Stimulated activated CD8-positive, alpha-beta memory T cell treated with anti-CD3 and anti-CD28 coated beads, Interleukin-12 subunit alpha, Interleukin-12 subunit beta, amount 100 ng/mL, for 4 hours (primary cell): Measurements from ENCODE around the gene HSP90AB1.

Experiments
- DNase-seq: peaks from one replicate; pipeline ENCODE4 v3.0.0-alpha.2; 2020; ENCODE audit warnings: low read depth

HSP90AB1 gene

GRCh38 chr6:44255871-44256774, 9.2 kb downstream of the HSP90AB1 start:
- no peak for DNase-seq

- no peak for DNase-seq
These were observed 9.8 kb downstream of the HSP90AB1 start for GRCh38 chr6:44256775-44257024.

DNA sequence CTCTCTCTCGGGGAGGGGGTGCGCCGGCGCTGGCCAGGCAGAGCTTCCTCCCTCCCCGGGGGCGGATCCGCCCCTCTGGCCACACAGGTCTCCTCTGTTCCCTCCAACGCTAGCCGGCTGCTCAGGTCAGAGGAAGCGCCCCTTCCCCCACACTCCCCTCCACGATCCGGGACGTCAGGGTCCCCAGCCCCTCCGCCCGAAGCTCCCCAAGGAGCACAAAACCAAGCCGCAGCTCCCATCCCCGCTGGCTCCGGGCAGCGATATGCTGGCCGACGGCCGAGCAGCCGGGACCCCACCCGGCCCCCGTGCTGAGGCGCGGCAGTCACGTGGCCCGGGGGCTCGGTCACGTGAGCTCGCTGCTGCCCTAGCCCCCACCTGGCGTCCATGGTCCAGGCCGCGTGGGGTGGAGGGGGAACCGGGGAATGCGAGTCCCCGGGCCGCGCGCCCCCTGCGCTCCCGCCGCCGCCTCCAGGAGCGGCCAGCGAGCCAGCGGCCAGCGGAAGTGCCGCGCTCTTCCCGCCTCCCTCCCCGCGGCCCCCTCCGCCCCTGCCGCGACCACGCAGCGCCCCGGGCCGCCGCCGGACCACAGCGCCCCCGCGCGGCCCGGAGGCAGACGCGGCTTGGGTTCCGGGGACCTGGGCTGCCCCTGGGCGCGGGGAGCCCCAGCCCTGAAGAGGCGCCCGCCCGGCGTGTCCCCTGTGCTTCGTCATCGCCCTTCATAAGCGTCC, 10.3 kb downstream of the HSP90AB1 start, which contains the start of gene SLC35B2:
SLC35B2 (minus strand) TSS at position 504 of the 728 bp plus-strand sequence; CDS start at position 386, 118 bp downstream.
- DNase-seq: peak; percentile 57

- no peak for DNase-seq
These were observed 10.9 kb downstream of the HSP90AB1 start for GRCh38 chr6:44257753-44258324.

DNA sequence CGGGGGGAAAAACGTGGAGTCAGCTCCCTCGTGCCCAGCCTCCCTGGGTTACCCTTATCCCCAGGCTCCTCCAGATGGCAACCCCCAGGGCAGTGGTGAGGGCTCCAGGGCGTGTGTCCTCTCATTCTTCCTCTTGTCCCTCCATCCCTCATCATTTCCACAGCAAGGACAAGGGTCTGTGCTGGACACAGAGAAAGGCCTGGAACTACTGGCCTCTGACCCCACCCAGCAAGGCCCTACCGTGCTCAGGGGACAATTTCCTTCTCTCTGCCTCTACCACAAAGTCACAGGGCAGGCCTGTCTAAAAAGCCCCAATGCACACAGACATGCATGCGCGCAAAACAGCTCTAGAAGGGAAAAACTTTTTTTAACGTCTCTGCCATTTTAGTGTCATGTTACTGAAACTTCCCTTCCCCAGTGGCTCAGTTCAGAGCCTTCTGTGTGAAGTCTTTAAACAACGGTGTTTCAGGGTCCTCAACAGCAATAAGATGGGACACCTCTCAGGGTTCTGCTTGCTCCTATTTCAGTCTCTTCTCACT, 11.5 kb downstream of the HSP90AB1 start:
- DNase-seq: no peak

- no peak for DNase-seq
These were observed 12.0 kb downstream of the HSP90AB1 start for GRCh38 chr6:44258921-44259320.

DNA sequence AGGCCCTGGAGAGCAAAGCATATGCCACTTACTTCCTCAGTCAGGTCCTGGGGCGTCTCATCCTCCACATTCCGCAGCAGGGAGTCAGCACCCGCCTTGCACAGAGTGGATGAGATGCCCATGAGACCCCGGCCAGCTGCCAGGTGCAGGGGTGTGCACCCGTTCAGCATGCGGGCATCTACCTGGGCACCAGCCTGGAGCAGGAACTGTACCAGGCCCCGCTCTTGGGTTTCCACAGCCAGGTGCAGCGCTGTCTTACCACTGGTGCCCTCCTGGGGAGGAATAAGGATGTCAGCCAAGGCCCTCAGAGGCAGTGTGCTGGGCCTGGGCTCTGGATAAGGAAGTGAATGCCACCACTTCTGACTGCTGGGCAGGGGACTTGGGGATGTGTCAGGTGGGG, 13.1 kb downstream of the HSP90AB1 start:
- DNase-seq: no peak

DNA sequence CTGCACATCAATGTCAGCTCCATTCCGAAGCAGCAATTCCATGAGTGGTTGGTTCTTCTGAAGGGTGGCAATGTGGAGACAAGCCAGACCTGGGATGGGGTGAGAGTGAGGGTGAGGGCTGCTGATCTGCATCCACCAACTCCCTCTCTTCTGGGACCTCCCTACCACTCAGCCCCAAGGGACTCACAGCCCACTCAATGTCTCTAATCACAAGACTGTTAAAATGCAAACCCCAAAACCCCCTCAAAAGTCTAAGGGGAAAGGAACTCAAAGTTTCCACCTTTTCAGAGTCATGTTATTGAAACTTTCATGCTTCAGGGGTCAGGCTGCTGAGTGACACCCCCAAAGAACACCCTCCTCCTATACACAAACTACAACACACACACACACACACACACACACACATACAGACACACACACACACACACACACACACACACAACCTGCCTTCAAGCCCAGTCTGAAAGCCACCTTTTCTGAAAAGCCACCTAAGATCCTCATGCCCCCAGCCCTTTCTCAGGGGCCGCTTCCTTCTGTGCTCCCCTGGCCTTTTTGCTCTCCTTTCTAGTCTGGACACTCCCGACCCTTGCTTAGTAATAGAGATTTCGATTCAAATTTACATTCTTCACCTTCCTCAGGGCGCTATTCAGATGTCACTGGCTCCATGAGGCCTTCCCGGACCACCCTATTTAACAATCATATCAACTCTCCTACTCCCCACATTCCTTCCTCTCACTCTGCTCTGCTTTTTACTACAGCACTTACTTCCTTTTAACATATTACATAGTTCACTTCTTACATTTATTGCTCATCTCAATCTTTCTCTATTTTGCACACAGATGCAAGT, 13.8 kb downstream of the HSP90AB1 start:
- no peak for DNase-seq

DNA sequence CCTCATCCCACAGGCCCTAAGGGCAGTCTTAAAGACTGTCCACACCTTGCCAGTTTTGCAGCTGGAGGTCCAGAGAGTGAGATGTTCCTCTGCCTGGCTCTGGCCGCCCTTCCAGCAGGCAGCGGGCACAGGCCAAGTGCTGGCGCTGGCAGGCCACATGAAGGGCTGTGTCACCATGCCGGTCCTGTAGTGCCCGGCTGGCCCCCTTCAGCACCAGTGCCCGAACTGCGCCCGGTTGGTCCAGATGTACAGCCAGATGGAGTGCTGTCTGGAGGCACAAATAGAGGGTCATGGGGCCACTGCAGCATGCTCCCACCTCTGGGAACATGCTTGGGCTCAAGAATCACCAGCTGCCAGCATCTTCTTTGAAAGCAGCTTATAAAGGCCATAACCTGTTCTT, 14.7 kb downstream of the HSP90AB1 start:
- DNase-seq: no peak

DNA sequence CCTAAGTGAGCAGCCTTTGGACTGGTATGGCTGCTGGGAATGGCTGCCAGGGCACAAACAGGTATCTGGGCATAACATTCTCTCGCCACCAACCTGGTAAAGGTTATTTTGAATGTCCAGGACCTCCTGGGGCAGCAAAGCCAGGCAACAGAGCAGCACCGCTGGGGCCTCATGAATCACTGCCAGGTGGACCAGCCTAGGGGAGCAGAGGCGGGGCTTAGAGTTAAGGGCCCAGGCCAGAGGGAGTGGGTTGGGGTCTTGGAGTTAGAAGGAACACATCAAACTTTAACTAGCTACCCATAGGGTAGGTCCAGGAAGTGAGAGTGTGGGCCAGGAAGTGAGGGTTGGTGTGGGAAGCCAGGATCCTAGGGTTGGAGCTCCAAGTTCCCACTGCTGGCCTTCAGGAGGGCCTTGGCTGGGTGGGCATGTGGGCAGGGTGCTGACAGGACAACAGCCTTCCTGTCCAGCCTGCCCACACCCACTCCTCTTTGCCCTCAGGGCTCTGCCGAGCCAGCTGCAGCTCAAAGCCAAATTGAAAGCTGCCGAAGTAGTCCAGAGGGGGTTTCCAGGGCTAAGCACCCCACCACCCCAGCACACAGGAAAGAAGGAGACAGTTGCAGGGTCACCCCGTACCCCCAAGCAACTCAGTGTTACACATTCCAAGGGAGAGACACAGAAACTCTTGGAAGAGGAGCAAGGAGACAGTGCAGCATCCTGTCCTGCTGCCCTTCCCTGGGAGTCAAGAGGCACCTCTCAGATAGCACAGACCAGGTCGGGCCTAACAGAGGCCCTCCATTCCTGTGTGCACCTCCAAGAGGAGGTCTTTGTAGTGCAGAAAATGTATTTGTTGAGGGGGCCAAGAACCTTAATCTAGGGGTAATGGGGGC, 15.8 kb downstream of the HSP90AB1 start:
- no peak for DNase-seq

DNA sequence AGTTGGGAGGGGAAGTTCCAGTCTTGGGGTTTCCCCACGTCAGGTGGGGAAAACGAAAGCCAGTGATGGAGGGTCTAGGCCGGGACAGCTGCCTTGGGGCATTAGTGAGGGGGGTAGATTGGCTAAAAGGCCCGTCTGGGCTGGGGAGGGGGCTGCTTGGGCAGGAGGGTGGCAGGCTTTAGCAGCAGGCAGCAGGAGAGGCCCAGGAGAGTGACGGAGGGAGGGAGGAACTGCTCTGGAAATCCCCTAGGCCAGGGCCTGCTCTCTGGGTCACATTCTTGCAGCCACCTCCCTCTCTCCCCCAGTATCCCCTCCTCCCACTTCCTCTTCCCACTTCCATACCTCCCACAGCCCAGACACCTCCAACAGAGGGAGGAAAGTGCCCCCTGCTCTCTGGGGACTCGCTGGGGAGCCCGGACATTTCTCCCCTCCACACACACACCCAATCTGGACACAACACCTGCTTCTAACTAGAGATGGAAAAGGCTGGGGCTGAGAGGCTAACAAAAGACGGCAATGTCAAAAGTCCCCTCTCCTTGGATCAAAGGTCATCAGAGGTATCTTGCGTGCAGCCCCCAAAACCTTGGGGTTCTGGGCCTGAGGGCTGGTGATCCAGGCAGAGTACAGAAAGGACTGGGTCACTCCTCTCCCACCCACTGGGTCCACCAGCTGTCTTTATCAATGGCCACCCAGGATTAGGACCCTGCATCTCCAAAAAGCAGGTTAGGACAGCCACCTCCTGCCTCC, 16.6 kb downstream of the HSP90AB1 start:
- no peak for DNase-seq

GRCh38 chr6:44264154-44265006, 17.5 kb downstream of the HSP90AB1 start:
- no peak for DNase-seq

DNA sequence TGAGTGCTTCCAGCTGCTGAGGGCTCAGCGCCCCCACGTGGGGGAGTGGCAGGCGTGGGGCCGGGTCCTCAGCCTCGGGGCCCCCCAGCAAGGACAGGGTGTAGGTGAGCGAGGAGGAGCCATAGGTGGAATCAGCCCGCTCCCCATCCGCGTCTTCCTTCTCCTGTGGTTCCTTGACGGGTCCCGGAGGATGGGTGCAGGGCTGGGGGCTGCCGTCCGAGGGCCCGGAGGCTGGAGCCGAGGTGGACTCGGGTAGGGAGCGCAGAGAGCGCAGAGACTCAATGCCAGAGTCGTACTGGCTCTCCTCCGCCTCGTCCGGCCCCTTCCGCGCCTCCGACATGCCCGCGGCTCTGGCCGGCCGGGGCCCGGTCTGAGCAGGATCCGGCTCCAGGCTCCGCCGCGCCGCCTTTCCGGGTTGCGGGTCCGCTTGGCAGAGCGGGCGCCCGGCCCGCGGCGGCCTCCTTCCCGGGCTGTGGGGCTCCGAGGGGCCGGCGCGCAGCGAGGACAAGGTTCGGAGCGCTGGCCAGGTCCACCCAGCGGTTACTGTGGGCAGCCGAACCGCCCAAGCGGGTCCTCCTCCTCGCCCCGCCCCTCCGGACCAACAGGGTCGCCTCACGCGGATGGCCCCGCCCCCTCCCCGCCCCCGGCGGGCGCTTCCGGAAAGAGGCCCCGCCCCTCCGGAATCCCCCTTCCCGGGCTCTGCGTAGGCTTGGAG, 18.3 kb downstream of the HSP90AB1 start, which contains the start of gene NFKBIE:
NFKBIE (minus strand) TSS at position 545 of the 715 bp plus-strand sequence; CDS start at position 340, 205 bp downstream.
- DNase-seq: peak; percentile 95

GRCh38 chr6:44265722-44266233, 18.9 kb downstream of the HSP90AB1 start:
- DNase-seq: no peak

- no peak for DNase-seq
These were observed 19.4 kb downstream of the HSP90AB1 start for GRCh38 chr6:44266347-44266746.

DNA sequence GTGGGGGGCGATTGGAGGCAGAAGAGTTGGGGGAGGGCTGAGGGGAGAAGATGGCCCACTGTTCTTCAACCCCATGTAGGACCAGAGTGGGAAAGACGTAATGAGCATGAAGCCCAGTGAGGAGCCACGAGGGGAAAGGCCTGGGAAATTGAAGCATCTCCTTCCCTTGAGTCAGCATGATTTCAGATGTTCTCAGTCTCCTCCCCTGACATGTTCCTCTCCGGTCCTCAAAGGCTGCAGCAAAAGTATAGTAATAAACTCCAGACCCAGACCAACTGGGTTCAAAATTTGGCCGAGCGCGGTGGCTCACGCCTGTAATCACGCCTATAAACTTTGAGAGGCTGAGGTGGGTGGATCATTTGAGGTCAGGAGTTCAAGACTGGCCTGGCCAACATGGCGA, 20.4 kb downstream of the HSP90AB1 start:
- no peak for DNase-seq

GRCh38 chr6:44268095-44268628, 21.3 kb downstream of the HSP90AB1 start:
- no peak for DNase-seq
